NCI-H510A (cell line): ENCODE data around the gene MISP3.

ENCODE experiments used
- DNase-seq: peaks from one replicate; lab custom pipeline; 2025; lab: John Stamatoyannopoulos, UW

Gene MISP3

DNA sequence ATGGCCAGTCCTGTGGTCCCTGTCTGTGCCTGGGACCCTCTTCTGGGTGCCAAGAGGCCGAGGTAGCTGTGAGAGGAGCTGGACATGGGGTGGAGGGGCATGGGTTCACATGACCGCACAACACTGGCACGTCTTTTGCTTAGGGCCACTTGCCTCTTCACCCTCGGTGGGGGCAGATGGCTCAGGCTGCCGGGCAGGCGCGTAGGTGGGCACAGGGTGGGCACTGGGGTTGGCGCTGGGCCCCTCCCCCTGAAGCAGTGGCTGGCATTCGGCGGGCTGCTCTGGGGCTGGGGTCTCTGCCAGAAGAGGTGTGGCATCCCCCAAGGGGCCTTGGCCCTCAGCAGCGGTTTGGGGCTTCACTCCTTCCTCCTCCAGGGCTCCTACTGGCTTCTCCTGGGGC is 19.1 kb upstream of the MISP3 start:
- no peak for DNase-seq

DNA sequence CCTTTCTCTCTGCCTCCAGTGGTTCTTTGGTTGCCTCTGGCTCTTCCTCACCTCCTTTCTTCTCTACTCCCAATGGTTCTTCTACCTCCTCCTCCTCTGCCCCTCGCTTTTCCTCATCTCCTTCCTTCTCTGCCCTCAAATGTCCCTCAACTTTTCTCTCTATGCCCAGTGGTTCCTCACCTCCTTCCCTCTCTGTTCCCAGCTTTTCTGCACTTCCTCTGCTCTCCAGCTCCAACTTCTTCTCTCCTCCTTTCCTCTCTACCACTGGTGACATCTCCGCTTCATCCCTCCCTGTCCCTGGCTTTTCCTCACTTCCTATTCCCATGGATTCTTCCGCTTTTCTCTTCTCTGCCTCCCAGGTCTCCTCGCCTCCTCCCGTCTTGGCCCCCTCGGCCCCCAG is 18.5 kb upstream of the MISP3 start:
- no peak for DNase-seq

DNA sequence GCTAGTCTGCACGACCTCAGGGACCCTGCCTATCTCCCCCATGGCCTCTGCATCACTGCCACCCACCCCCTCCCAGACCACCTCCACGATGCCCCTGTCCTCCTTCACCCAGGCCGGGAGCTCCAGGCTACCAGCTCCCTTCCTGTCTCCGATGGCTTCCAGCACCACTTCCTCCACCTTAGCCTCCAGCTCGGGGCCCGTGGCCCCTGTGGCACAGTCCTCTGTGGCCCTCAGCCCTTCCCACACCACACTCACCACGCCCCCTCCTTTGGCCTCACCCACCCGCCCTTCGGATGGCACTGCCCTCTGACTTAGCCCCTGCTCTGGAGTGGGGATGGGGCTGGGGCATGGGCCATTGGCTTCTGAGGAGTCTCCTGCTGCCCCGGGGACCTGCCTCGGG is 17.9 kb upstream of the MISP3 start:
- DNase-seq, result no peak

DNA sequence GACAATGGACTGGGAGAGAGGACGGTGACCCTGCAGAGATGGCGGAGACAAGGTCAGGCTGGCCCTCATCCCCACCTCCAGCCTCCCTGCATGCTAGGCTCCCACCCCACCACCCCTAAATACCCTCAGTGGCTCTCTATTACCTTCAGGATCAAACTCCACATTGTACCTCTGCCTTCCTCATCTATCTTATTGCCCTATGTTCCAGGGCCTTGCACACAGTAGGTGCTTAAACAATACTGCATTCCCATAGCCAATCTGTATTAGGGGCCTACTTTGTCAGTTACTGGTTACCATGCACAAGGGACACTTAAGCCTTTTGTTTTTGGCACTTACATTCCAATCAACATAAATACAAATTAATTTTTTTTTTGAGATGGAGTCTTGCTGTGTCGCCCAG is 17.2 kb upstream of the MISP3 start:
- DNase-seq, result no peak

DNA sequence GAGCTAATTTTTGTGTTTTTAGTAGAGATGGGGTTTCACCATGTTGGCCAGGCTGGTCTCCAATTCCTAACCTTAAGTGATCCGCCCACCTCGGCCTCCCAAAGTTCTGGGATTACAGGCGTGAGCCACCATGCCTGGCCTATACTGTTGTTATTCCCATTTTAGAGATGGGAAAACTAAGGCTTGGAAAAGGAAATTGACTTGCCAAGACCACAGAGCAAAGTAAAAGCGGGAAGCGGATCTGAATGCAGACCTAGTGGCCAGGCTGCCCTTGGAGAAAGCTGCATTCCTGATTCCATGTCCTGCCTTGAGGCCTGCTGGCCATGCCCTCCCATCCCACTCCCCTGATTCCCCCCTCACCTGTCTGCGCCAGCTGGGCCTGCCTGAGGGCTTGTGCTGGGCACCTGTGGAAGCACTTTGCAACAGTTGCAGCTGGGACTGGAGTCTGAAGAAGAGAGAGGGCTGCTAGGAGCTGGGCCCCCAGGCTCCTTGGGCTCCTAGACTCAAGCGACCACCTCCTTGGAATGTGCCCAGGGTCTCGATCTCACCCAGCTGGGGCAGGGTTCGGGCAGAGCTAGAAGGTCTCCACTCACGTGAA is 16.4 kb upstream of the MISP3 start:
- DNase-seq, result no peak

DNA sequence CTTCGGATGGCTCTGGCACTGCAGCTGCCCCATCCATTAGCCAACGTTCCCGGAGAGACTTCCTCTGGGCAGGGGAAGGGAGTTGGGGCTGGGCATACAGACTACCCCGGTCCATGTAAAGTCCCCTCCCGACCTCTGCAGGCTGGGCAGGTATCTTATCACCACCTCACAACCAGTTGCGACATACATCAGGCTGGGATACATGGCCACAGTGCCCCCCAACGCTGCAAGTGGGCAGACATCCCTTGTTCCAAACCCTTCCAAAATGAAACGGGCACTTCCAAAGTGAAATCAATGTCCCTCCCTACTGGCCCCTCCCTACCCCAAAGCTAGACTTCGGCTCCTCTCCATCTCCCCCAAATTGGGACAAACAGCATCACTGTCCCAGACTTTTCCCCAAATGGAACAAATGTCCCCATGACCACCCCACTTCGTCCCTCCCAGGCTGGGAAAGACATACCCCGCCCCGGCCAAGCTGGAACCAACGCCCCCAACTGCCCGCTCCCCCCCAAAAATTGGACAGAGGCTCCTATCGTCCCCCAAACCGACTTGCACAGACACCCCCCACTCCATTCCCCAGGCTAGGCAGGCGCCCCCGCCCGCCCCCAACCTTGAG is 15.7 kb upstream of the MISP3 start:
- DNase-seq, result no peak

DNA sequence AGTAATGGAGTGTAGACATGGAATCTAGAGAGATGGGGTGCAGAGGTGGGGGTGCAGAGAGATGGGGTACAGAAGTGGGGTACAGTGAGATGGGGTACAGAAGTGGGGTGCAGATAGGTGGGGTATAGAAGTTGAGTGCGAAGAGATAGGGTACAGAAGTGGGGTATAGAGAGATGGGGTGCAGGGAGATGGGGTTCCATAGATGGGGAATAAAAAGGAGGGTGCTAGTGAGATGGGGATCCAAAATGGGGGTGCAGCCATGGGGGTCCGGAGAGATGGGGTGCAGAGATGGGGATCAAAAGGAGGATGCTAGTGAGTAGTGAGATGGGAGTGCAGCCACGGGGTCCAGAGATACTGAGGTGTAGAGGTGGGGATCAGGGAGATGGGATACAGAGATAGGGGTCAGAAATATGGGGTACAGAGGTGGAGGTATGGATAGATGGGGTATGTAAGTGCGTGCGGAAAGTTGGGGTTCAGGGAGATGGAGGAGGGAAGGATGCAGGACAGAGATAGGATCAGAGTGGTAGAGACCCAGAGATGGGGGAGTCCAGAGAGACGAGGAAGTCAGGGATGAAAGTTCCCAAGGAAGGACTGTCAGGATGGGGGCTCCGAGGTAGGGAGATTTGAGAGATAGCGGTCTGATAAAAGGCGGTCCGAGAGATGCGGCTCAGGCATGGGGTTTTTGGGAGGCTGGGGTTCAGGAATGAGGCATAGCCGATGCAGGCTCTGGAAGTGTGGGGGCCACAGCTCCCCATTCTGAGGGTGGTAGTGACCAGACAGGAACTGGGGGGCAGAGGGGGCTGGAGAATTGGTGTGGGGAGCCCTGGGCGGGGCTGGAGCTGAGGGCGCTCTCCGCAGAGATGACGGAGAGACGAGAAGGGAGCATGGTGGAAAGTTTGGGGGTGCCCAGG is 14.1 kb upstream of the MISP3 start:
- DNase-seq, result no peak

DNA sequence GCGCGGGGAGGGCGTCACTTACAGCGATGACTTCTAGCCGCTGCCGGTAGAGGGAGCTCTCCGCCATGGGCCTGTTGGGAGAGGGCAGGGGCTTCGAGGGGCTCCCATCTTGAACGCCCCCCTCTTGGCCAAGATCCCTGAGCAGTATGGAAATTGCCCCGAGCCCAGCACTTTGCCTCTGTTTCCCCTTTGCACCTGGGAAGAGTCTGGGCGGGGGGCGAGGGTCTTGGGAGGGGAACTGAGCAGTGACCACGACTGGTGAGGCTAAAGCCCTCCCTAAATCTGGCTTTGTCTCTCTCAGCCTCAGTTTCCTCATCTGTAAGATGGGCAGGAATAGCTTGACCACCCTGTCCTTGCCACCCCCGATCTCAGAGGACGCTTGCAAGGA is 13.5 kb upstream of the MISP3 start:
- DNase-seq, result no peak

DNA sequence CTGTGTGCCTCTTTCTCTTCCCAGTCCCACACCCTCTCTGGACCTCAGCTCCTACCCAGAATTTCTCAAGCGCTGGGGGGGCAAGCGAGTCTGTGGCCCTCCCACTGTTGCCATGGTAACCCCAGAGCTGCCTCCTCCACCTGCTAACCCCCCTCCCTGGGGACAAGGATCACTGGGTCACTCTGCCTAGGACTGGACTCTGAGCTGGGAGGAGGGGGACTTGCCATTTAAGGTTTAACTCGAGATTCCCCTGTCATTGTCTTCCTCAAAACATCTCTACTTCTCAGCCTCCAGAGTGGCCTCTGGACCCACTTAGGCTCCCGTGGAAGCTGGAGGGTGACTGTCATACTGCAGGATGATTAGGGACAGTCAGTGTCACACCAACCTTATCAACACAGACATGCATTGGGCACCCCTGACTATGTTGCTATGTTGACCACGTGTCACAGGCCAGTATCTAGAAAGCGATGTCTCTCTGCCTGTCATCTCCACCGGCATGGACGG is 12.9 kb upstream of the MISP3 start:
- no peak for DNase-seq

DNA sequence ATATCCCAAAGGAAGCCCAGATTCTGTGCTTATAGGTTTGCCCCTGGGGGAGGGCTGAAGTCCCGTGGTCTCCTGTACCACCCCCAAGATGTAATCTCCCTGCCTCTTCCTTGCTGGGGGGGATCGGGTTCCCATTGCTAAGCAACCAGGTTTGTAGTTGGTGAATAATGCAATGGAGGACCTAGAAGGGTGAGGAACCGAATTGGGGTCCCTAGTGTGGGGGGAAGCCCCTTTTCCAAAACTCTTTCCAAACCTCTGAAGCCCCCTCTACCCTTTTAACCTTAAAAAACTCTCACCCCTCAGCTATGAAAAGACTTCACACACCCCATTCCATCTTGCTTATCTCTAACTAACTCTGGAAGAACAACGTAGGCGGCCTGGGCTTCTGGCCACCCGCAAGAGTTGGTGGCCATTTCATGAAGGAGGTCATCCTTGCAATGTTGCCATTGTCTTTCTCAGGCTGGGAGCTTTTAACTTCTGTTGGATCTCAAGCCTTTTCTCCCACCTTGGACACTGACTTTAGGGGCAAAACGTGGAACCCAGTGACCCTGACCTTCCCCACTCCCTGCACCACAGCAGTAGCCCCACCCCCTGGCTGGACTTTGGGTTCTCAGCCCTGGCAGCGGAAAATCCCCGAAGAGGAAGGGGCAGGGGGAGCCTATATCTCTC is 11.4 kb upstream of the MISP3 start:
- DNase-seq, result no peak

DNA sequence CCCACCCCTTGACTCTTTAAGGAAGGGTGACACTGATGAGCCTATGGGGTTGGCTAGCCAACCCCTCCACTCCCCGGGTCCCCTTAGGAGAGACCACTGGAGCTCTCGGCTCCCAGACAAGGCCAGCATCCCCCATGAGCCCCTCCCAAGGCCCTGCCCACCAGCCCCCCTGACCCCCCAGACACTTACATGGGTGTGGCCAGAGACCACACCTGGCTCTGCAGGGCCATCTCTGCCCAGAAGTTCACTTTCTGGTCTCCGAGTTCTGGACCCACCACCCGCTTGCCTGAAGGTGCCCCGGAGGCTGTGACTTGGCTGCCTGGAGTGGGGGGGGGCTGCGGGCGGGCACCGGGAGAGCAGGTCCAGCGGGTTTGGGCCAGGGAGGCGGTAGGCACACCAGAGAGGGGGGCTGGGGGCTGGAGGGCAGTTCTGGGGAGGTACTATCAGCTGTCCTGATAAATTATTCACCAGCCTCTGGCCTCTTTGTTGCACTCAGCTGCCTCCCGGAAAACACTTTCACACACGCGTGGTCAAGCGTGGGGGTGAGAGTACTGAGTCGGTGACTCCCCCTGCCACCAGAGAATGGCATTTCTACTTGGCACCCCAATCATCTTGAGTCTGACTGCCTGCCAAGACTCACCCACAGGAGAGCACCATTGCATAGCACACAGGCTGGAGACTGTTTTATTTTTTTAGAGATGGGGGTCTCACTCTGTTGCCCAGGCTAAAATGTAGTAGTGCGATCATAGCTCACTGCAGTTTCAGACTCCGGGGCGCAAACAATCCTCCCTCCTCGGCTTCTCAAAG is 10.6 kb upstream of the MISP3 start, which contains the start of gene PALM3:
PALM3 (minus strand) TSS at position 326 of the 807 bp plus-strand sequence; CDS start at position 230, 96 bp downstream.
- DNase-seq, result no peak

DNA sequence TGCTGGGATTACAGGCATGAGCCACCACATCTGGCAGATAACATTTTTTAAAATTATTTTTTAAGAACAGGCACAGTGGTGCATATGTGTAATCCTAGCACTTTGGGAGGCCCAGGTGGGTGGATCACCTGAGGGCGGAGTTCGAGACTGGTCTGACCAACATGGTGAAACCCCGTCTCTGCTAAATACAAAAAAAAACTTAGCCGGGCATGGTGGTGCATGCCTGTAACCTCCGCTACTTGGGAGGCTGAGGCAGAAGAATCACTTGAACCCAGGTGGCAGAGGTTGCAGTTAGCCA is 10.1 kb upstream of the MISP3 start:
- DNase-seq, result no peak

DNA sequence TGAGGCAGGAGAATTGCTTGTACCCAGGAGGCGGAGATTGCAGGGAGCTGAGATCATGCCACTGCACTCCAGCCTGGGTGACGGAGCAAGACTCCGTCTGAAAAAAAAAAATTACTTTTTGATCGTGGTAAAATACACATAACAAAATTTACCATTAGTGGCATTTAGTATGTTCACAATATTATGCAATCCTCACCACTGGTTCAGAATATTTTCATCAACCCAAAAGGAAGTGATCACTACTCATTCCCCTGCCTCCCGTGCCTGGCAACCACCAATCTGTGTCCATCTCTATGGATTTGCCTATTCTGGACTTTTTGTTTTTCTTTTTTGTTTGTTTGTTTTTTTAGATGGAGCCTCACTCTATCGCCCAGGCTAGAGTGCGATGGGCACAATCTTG is 9.5 kb upstream of the MISP3 start:
- no peak for DNase-seq

DNA sequence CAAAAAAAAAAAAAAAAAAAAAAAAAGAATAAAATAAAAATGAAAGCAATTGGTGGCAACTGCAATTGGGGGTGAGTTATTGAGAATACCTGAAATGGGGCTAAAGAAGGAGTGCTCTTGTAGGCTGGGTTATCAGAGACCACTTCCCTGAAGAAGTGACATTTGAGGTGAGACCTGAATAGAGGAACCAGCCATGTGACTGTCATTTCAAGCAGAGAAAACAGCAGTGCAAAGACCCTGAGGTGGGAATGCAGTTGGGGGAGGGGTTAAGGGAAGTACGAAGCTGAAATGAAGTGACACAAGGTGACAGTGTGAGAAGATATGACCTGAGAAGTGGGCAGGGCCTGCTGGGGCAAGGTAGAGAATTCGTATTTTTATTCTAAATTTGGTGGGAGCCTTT is 6.5 kb upstream of the MISP3 start:
- no peak for DNase-seq

DNA sequence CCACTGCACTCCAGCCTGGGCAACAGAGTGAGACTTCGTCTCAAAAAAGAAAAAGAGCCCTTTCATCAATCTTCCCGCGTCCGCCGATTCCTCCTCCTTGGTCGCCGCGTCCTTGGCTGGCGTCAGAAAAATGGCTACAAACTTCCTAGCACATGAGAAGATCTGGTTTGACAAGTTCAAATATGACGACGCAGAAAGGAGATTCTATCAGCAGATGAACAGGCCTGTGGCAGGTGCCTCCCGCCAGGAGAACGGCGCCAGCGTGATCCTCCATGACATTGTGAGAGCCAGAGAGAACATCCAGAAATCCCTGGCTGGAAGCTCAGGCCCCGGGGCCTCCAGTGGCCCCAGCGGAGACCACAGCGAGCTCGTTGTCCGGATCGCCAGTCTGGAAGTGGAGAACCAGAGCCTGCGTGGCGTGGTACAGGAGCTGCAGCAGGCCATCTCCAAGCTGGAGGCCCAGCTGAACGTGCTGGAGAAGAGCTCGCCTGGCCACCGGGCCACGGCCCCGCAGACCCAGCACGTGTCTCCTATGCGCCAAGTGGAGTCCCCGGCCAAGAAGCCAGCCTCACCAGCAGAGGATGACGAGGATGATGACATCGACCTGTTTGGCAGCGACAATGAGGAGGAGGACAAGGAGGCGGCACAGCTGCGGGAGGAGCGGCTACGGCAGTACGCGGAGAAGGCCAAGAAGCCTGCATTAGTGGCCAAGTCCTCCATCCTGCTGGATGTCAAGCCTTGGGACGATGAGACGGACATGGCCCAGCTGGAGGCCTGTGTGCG is 2.1 kb upstream of the MISP3 start:
- DNase-seq, result no peak

DNA sequence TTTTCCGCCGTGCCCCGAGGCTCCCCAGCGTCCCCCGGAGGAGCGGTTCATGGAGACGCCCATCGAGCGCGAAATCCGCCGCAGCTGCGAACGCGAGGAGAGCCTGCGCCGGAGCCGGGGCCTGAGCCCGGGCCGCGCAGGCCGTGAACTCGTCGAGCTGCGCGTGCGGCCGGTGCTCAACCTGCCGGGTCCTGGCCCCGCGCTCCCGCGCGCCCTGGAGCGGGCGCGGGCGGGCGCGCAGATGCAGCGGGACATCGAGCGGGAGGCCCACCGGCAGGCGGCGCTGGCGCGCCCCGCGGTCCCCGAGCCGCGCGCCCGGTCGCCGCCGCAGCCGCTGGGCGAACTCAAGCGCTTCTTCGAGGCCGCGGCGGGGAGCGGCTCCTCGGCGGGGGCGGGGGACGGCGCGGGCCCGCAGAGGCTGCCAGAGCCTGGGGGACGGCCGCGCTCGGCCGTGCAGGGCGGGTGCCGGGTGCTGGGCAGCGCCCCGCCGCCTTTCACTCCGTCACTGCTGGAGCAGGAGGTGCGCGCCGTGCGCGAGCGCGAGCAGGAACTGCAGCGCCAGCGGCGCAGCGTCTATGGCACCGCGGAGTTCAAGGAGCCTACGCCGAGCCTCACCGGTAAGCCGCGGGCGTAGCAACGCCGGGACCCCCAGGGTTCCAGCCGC is 807 bp downstream of the MISP3 start:
- peak; percentile 75 for DNase-seq

DNA sequence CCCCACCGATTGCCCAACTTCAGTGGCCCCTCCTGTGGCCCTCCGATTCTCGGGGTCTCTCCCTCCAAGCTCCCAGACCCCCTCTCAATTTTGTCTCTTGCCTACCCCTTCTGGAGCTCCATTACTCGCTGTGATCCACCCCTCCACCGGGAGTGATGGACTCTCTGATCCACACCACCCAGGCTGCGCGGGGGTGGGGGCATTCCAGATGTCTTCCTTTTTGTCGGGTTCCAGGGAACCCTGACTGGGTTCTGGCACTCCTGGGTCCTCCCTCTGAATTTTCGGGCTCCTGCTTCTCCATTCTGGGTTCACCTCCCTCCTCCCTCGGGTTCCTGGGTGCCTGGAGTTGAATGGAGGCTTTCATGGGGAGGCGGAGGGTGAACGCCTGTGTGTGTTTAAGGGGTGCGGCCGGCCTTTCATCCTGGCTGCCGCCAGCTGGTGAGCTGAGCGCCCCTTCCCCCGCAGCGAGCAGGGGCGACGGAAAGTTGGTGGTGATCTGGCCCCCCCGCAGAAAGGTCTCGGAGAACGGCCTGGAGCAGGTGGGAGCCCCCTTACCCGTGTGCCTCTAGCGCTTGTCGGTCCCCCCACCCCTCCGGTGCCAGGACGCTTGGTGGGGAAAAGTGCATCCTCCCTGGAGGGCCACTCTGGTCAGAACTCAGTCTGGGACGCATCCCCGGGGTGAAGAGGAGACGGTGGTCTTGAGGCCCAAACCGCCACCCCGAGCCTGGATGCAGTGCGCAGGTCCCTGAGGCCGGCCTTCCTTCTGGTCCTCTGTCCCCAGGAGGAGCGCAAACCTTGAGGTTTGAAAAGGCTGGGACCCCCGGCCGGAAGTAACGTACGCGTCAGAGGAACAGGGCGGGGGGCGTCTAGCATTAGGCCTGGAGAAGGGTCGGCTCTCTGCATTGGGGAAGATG is 1.6 kb downstream of the MISP3 start:
- DNase-seq, result no peak

DNA sequence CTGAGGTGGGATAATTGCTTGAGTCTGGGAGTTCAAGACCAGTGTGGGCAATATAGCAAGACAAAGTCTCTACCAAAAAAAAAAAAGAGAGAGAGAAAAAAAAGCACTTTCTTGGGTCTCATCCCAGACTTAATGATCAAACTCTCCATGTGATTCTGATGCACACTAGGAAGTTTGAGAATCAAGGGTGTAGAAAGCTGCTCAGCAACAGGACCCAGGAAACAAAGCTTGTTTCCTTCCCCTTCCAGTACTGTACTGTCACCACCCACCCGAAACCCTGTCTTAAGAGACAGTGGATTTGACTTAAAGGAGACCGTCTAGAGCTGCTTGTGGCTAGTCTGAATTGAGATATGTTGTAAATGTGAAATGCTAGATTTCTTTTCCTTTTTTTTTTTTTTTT is 5.8 kb downstream of the MISP3 start:
- no peak for DNase-seq
